Jurkat, Clone E6-1 (cell line): Measurements from ENCODE around the gene RTN4R.

Source experiments
- DNase-seq: peaks from one replicate; pipeline ENCODE4 v3.0.0-alpha.2; 2011; ENCODE audit warnings: low read depth, low spot score
- H3K4me3 ChIP-seq: 2 replicates; pipeline ENCODE4 v1.5.1; 2011; ENCODE audit warnings: mild to moderate bottlenecking, low read length, control low read depth, moderate library complexity

RTN4R gene

DNA sequence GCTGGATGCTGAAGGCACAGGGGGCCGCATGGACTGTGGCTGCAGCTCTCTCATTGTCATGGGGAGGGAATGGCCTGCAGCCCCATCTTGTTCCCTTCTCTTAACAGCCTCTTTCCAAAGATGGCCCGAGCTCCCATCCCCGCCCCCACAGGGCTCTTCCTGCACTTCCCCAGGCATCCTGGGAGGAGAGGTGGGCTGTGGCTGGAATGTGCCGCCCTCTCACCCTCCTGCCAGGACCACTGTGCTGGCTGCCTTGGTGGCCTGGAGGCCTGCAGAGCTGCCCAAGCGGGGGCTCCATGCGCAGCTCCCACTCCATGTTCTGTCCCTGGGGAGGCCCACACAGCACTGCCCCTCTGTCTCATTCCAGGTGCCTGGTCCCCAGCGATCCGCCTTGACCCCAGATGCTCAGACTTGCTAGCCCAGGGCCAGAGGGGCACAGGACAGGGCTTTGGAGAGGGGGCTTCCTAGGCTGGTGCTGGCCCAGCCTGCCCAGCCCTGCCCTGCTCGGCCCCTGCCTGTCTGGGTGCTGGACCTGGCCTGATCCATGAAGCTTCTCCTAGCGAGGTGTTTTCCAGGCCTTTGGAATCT lies 56.6 kb downstream of the RTN4R start:
- no peak for DNase-seq
- H3K4me3 ChIP-seq, result no peak overlapping the region

DNA sequence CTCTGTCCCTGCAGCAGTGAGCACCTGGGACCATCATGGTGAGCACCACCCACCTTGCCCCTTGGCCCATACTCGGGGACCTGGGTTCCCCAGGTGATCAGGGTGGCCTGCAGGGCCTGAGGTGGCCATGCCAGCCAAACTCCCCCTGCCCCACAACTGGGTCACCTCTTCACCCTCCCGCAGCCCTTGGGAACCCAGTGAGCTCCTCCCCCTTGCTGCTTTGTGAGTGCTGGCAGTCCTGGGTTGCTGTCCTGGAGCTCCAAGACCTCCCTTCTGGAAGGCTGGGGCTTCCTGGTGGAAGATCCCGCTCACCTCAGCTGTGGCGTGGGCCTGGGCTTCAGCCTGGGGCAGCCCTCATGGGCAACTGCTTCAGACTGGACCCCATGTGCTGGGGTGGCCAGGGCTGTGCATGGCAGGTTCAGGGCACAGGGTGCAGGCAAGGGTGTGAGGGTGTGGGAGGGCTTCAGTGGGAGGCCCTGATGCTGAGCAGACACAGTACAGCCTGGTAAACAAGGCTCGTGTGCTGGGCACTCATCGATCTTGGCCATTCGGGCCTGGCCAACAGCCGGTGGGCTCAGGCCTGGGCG lies 57.6 kb downstream of the RTN4R start:
- H3K4me3 ChIP-seq, result no peak overlapping the region
- DNase-seq, result no peak

DNA sequence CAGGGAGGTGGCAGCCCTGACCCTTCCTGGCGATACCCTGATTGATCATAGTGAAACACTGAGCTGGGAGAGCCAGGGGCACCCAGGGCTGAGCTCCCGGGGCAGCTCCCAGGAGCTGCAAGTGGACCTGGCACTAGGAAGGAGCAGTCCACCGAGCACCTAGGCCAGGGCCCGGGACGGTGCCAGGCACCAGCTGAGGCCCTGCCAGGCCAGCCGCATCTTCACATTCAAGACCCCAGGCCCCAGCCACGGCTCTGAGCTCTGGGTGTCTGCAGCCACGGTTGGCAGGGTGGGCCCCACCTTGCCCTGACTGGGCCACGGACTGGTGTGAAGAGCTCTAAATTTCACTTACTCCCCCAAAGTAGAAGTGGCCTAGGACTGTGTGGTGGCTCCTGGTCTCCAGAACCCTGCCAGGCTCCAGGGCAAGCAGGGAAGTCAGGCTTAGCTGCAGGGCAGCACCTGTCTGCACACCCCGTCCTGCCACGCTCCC lies 58.3 kb downstream of the RTN4R start:
- no peak for DNase-seq
- H3K4me3 ChIP-seq, result no peak overlapping the region

DNA sequence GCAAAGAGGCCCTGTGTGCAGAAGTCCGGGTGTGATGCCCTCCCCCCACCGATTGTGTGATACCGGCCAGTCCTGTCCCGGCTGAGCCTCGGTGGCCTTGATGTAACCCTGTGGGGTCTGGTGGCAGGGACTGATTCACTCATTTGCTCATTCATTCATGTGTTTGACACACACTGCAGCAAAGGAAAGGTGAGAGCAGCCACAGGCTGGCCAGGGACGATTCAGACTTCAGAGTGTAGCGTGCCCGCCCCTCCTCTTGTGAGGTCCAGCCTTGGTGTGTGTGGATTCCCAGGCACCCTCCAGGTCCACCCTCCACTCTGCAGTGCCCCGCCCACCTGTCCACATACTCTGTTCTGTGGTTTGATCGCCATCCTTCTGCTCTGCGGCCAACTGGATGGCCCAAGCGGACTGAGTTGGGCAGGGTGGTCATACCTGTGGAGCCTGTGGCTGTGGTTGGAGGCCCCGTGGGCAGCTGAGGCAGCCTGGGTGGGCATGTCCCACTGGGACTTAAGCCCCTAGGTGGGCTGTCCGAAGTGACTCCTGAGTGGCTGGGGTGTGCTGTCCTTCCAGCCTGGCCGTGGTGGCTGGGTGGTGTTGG lies 59.3 kb downstream of the RTN4R start:
- no peak overlapping the region for H3K4me3 ChIP-seq
- DNase-seq, result no peak

DNA sequence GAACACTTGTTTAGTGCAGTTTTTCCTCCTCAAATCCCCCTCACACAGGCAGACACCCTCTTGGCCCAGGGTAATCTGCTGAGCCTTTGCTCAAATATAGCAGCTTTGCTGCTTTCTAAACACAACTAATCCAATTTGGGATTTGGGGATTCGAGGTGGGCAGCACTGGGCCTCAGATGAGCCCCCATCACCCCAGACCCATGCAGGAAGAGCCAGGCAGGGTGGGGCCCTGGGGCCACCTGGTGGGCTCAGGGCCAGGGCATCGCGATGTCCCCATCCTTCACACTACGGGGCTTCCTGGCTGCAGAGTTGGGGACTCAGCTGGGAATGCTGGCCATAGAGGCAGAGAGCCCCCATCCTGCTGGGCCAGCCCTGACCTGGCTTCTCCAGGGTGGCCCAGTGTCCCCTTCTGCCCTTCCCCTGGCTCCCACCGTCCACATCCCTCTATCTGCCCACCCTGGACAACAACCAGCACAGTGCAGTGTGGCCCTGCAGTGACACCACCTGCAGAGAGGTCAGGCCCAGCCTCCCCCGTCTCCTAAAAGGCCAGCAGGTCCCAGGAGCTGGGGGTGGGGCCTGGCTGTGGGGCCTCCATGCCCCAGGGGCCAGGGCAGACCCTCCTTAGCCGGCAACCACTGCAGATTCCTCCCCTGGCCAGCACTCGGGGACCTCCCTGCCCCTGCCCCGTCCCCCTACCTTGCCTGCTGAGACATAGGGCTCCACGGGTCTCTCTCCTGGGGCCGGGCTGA lies 60.7 kb downstream of the RTN4R start:
- peak overlapping the region; percentile 78 for H3K4me3 ChIP-seq
- no peak for DNase-seq

DNA sequence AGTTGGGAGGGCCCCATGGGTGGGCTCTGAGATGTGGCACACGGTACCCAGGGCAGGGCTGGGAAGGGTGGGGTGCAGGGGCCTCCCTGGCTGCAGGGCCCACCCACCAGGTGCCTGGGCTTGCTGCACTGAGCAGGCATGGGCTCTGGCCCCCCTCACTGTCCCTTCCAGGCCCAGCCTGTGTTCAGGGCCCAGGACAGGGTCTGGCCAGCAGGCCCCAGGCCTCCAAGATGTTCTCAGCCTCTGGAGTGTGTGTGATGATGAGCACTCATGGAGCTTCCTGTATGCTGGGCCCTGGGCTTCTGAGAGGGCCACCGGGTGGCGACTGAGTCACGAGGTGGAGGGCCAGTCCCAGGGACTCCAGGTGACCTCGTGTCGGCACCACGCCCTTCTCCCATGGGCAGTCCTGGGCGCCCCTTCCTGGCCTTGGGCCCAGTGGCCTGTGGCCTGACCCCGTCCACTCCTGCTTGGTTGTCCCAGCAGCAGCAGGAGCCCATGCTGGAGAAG lies 61.4 kb downstream of the RTN4R start:
- peak overlapping the region; percentile 78 for H3K4me3 ChIP-seq
- no peak for DNase-seq

DNA sequence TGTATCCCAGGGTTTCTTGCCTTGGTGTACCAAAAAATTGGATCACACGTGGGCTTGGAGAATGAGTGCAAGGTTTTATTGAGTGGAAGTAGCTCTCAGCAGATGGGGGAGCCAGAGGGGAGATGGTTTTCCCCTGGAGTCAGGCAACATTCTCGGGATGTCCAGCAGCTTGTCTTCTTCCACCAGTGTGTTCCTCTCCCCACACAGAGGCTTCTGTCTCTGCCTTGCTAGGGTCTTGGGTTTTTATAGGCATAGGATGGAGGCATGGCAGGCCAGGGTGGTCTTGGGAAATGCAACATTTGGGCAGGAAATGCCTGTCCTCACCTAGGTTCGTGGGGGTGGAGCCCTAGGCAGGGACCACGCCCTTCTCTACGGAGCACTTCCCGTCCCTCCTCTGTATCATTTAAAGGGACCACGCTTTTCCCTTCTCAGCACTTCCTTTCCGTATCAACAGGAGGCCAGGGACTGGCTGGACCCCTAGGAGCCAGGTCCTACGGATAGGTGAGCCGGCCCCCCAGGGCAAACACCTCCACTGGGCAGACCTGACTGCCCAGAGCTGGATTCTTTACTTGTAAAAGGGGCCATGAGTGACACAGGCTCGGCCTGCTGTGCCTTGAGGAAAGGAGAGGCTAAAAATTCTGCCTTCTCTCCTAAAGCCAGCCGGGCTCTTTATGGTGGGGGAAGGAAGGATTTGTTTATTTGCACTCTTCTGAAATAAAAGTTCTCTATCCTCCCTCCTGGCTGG lies 62.0 kb downstream of the RTN4R start:
- peak; percentile 82 for DNase-seq
- H3K4me3 ChIP-seq, result peak overlapping the region; percentile 78

DNA sequence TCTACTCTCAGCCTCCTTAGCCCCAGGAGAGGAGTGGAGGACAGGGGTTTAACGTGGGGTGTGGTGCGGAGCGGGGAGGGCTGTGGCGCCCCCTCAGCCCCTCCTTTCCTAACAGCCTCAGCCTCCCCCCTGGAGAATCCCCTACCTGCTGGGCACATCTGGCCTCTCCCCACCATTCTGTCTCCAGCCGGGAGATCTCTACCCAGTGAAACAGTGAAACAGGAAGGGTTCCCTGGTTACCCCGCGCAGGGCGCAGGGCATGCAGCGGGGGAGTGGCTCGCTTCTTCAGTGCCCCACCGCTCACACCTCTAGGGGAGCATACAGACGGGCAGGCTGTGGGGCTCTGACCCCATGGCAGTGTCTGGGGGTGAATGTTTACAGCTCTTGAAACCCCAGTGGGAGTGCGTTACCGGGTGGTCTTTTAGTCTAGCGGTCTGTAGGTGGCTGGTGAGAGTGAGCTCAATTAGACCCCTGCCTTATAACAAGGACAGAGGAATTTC lies 62.6 kb downstream of the RTN4R start:
- DNase-seq, result no peak

DNA sequence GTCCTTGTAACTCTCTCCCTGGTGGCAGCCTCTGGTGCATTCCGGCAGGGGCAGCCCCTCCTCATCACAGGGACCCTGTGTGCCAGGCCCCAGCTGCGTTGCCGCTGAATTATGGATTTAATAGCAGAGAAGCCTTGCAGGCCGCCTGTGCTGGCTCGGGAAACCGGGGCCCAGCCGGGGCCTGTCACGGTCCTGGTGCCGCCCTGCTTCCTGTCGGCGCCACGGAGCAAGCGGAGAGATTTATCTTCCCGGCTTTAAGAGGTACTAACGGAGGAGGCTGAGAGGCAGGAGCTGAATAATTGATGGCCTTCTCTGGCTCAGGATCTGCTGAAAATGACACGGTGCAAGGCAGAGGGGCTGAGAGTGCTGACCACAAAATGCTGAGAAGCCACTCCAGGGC lies 63.3 kb downstream of the RTN4R start:
- DNase-seq, result no peak
- H3K4me3 ChIP-seq, result no peak overlapping the region

More for the DNA sequence above, 62.6 kb downstream of the RTN4R start:
- H3K4me3 ChIP-seq, result no peak overlapping the region

DNA sequence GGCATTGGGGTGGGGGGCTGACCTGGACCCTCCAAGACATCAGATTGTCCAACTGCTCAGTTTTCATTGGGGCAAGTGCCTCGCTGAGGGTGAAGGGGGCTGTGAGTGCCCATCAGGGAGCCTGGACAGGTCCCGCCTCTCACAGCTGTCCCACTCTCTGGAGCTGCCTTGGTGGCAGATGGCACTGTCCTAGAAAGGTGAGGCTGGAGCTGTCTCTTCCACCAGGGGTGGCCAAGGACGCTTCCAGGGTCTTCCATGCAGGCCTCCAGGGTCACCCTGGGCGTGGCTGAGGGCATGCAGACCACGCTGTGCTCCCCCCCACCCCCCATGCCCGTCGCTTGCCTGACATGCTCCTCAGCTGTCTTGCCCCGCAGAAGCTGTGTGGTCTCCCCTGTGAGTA lies 63.8 kb downstream of the RTN4R start:
- H3K4me3 ChIP-seq, result no peak overlapping the region
- DNase-seq, result no peak

DNA sequence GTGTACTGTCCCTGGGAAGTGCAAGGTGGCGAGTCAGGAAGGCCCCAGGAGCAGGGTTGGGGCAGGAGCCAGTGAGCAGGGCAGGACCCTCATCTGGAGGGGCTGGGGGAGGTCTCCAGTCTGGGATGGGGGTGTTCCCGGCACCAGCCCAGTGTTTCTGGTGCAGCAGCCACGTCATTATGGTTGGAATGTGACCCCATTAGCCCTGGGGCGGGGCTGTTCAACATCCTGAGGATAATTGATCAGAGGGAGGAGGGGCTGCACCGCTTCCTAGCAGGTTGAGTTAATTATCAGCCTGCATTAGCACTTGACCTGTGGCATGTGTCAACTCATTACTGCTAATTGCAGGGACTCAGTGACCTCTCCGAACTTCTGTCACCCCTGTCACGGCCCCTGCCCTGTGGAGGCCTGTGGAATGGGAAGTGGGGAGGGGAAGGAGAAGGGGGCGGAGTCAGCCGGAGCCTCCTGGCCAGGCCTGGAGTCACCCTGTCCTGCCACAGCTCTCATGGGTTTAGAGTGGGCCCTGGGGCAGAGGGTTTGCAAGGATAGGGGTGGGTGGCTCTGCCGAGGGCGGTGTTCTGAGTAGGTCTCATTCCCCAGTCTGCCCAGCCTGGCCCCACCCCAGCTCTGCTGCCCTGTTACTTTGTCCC lies 64.4 kb downstream of the RTN4R start:
- H3K4me3 ChIP-seq, result no peak overlapping the region
- DNase-seq, result no peak

DNA sequence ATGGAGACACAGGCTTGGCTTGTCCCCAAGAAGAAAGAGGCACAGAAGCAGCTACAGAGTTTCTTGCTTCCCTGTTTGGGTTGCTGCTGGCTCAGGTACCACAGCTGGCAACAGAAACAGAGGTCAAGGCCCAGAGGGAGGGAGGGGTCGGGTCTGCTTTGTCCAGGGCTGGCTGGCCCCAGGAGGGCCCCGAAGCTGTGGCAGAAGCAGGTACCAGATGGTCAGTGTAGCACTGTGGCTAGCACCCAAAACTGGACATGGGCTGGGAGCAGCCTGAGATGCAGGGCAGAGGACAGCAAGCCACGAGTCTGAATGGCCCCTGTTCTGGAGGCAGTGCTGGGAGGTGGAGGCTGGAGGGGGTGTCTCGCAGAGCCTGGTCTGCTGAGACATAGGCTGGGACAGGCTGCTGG lies 65.0 kb downstream of the RTN4R start:
- no peak for DNase-seq
- no peak overlapping the region for H3K4me3 ChIP-seq

DNA sequence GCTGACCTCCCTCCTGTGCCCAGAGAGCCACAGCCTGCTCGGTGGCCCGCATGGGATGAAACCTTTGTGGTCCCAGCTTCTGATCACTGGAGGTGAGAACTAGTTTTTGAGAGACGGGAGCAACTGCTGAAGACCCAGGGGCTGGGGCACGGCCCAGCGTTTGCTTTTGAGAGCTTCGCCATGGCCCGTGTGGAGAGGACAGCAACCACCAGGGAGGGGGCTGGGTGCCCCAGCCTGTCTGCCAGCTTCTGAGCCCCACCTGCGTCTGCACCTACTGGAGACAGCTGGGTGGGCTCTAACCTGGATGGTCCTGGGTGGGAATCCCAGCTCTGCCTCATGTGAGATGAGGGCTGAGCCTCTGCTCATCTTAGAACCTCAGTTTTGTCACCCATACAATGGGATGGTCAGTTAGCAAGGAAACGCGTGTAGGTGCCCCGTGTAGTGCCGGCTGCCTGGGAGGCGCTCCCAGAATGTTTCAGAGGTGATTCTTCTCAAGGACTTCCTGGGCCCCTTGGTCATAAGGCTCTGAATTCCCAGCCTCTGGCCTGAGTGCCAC lies 66.2 kb downstream of the RTN4R start:
- no peak for DNase-seq
- H3K4me3 ChIP-seq, result no peak overlapping the region

DNA sequence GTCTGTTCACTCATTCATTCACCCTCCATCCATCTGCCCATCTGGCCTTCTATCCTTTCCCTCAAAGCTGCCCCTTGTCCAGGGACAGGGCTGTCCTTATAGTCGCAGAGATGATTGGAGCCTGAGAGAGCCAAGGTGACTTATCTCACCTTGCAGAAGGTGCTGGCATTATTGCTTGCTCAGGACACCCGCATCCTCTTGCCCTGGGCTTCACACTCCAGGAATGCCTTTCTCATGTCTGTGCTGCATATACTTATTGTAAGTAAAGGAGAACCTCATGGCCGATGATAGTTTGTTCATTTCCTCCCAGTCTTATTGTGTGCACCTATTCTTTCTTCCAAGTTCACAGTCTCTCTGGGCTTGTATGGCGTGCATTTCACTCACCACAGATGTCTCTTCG lies 68.2 kb downstream of the RTN4R start:
- H3K4me3 ChIP-seq, result no peak overlapping the region
- no peak for DNase-seq

DNA sequence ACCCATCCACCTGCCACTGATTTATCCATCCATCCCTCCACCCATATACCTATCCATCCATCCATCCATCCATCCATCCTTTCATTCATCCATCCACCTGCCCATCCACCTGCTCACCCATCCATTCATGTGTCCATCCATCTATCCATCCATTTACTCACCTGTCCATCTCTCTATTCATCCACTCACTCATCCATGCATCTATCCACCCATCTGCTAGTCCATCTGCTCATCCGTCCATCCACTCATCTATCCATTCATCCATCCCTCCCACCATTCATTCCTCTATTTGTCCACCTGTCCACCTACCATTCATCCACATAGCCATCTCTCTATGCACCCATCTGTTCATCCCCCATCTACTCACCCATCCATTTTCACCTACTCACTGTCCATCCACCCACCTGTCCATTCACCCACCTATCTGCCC lies 68.7 kb downstream of the RTN4R start:
- DNase-seq, result no peak

DNA sequence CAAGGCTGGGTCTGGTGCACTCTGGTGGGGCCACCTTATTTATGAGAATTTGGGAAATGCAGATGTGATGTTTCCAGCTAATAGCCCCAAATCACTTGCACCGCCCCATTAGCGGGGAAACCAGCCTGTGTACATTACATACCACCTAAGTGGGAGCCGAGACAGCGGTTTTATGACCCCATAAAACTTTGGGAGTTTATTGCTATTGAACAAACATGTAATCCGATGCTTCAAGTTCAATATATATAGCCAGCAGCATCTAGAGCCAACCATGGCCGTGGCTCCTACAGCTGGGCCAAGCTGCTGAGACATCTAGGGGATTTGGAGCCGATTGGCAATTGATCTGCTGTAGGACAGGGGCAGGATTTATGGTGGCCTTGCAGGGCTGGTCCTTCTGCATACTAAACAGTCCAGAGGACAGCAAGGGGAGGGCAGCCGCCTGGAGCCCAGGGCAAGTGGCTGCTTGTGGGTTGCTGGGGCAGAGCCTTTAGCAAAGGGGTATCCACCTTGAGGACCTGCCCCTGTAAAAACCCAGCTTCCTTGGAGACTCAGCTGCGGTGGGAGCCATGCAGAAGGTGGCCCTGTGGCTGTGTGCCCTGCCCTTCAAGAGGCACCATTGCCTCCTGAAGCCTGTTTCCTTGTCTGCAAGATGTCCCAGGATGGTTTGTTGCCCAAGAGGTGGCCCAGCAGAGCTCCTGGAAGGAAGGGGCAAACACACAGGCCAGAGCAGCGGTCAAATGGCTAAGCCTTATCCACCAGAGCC lies 69.4 kb downstream of the RTN4R start:
- no peak overlapping the region for H3K4me3 ChIP-seq
- no peak for DNase-seq

More for the DNA sequence above, 68.7 kb downstream of the RTN4R start:
- no peak overlapping the region for H3K4me3 ChIP-seq

DNA sequence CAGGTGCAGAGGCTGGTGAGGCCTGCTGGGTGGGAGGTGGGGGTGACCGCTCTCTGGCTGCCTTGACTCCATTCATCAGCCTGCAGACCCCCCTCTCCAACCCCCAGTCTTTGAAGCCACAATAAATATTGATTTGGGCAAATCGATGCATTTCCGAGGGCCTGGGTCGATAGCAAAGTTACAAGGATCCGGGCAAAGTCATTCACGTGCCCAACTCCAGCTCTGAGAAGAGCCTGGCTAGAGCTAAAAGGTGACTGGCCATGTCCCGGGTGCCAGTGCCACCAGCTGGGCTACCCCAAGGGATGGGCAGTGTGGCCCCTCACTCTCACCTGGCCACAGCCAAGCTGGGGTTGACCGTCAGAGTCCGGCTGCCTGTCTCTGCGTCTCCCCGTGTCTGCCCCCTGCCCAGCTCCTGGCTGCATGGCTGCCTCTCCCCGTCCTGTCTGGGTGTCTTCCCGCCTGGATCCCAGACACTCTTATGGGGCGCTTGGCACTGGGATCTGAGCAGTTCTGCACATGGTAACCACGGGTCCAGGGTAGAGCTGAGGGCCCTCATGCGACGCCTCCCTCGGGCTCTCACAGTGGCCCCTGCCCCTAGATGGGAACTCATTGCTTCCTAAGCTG lies 70.6 kb downstream of the RTN4R start:
- no peak overlapping the region for H3K4me3 ChIP-seq
- no peak for DNase-seq
